Limb (tissue), 2 donors: ENCODE results near the gene PKHD1.

Source experiments
- DNase-seq, 2 donors: peaks; one replicate each; pipeline ENCODE4 v3.0.0-alpha.2; 2016; ENCODE audit errors: extremely low spot score in 2 of 2

PKHD1 gene

GRCh38 chr6:51630011-51630410, 457.4 kb downstream of the PKHD1 start:
- no peak for DNase-seq

GRCh38 chr6:51626391-51626790, 461.0 kb downstream of the PKHD1 start:
- DNase-seq, result no peak

GRCh38 chr6:51625566-51625965, 461.8 kb downstream of the PKHD1 start:
- no peak for DNase-seq

- no peak for DNase-seq
Observed at GRCh38 chr6:51620971-51621370, 466.4 kb downstream of the PKHD1 start.

GRCh38 chr6:51619042-51619799, 468.2 kb downstream of the PKHD1 start:
- DNase-seq, result no peak

- DNase-seq, result no peak
Observed at GRCh38 chr6:51618563-51618962, 468.9 kb downstream of the PKHD1 start.

GRCh38 chr6:51617751-51618150, 469.7 kb downstream of the PKHD1 start:
- DNase-seq, result peak in 1 of 2 donors; percentile 30

- no peak for DNase-seq
Observed at GRCh38 chr6:51616243-51616642, 471.2 kb downstream of the PKHD1 start.

- no peak for DNase-seq
Observed at GRCh38 chr6:51614725-51615124, 472.7 kb downstream of the PKHD1 start.

GRCh38 chr6:51613558-51613957, 473.9 kb downstream of the PKHD1 start:
- DNase-seq, result no peak

GRCh38 chr6:51608932-51609331, 478.5 kb downstream of the PKHD1 start:
- DNase-seq, result no peak

- DNase-seq, result no peak
Observed at GRCh38 chr6:51608383-51608782, 479.0 kb downstream of the PKHD1 start.

GRCh38 chr6:51600514-51600913, 486.9 kb downstream of the PKHD1 start:
- DNase-seq, result no peak

GRCh38 chr6:51598171-51598570, 489.2 kb downstream of the PKHD1 start:
- DNase-seq, result no peak

GRCh38 chr6:51594981-51595380, 492.4 kb downstream of the PKHD1 start:
- DNase-seq, result no peak

GRCh38 chr6:51585264-51585663, 502.1 kb downstream of the PKHD1 start:
- no peak for DNase-seq

GRCh38 chr6:51584163-51584562, 503.2 kb downstream of the PKHD1 start:
- DNase-seq, result no peak

- DNase-seq, result no peak
Observed at GRCh38 chr6:51578994-51579393, 508.4 kb downstream of the PKHD1 start.

GRCh38 chr6:51578362-51578761, 509.1 kb downstream of the PKHD1 start:
- no peak for DNase-seq

GRCh38 chr6:51574040-51574439, 513.4 kb downstream of the PKHD1 start:
- no peak for DNase-seq

GRCh38 chr6:51571168-51571567, 516.2 kb downstream of the PKHD1 start:
- DNase-seq, result peak in 1 of 2 donors; percentile 5

- DNase-seq, result no peak
Observed at GRCh38 chr6:51570168-51570921, 517.1 kb downstream of the PKHD1 start.

- no peak for DNase-seq
Observed at GRCh38 chr6:51569594-51569993, 517.8 kb downstream of the PKHD1 start.
